GM21717 (cell line): ENCODE data around the gene ZFYVE26.
"Not testable (repeated sequence)": the region's sequence is repeated elsewhere in the genome, so short reads cannot be mapped to it uniquely, and the experiment has no call there.

Experiments
- ATAC-seq: cut with Tn5 transposase; IDR thresholded peaks from one replicate; pipeline ENCODE4 v1.9.1; 2021; ENCODE audit warnings: mild to moderate bottlenecking, moderate library complexity; ENCODE audit not compliant: unreplicated experiment

ZFYVE26 gene

GRCh38 chr14:67816326-67817002 is at the start of gene ZFYVE26:
TSS of gene ZFYVE26 (minus strand) at chr14:67816590. CDS start at chr14:67815963, 627 bp downstream.
- peak; percentile 82 for ATAC-seq

GRCh38 chr14:67863223-67863622 is 46.8 kb upstream of the ZFYVE26 start:
- ATAC-seq = no peak

GRCh38 chr14:67859169-67859749 is 42.9 kb upstream of the ZFYVE26 start:
- ATAC-seq = no peak

- no peak for ATAC-seq
Measured at GRCh38 chr14:67857778-67858350, 41.5 kb upstream of the ZFYVE26 start.

GRCh38 chr14:67856827-67857226 is 40.4 kb upstream of the ZFYVE26 start:
- no peak for ATAC-seq

- no peak for ATAC-seq
Measured at GRCh38 chr14:67853715-67854114, 37.3 kb upstream of the ZFYVE26 start.

- ATAC-seq = no peak
Measured at GRCh38 chr14:67852926-67853604, 36.7 kb upstream of the ZFYVE26 start.

- ATAC-seq = no peak
Measured at GRCh38 chr14:67851785-67852410, 35.5 kb upstream of the ZFYVE26 start.

- no peak for ATAC-seq
Measured at GRCh38 chr14:67850066-67850830, 33.9 kb upstream of the ZFYVE26 start.

- ATAC-seq = no peak
Measured at GRCh38 chr14:67846029-67846610, 29.7 kb upstream of the ZFYVE26 start.

- no peak for ATAC-seq
Measured at GRCh38 chr14:67837011-67837624, 20.7 kb upstream of the ZFYVE26 start.

- no peak for ATAC-seq
Measured at GRCh38 chr14:67835596-67835995, 19.2 kb upstream of the ZFYVE26 start.

GRCh38 chr14:67833403-67833802 is 17.0 kb upstream of the ZFYVE26 start:
- ATAC-seq = no peak

- no peak for ATAC-seq
Measured at GRCh38 chr14:67831113-67831512, 14.7 kb upstream of the ZFYVE26 start.

GRCh38 chr14:67821121-67821520 is 4.7 kb upstream of the ZFYVE26 start:
- no peak for ATAC-seq

GRCh38 chr14:67820428-67820971 is 4.1 kb upstream of the ZFYVE26 start:
- ATAC-seq = no peak

- ATAC-seq = peak; percentile 46
Measured at GRCh38 chr14:67819563-67820421, 3.4 kb upstream of the ZFYVE26 start, which contains the start of gene RAD51B. TSS of gene RAD51B (plus strand) at chr14:67819779.

- ATAC-seq = not testable (repeated sequence)
Measured at GRCh38 chr14:67818476-67818875, 2.1 kb upstream of the ZFYVE26 start.
